C4-2B (cell line): Measurements from ENCODE around the gene LPP.

Experiments used
- H3K27ac ChIP-seq: fragments of 450-650 bp; 2 replicates; pipeline ENCODE4 v1.5.1; 2017
- ZFX ChIP-seq: fragments of 450-650 bp; IDR thresholded peaks from 2 replicates; pipeline ENCODE4 v1.6.1; 2017
- TF ChIP-seq, protein P1 (sequence below): fragments of 450-650 bp; conservative IDR thresholded peaks from 2 replicates; pipeline ENCODE4 v1.5.1; 2017; ENCODE audit warnings: mild to moderate bottlenecking

LPP gene

DNA sequence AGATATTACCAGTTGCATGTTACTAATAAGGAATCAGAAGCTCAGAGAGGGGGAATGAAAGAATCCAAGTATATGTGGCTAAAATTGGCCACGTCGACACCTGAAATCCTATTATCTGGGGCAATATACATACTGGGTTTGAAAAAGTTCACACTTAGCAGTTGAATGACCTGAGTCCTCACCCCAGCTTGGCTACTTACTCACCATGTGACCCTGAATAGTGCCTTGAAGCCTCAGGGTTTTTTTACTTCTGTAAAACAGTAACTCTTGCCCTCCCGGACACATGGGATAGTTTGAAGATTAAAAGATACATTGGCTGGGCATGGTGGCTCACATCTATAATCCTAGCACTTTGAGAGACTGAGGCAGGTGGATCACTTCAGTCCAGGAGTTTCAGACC lies 675.6 kb downstream of the LPP start:
- no peak overlapping the region for H3K27ac ChIP-seq
- TF ChIP-seq, protein P1, sequence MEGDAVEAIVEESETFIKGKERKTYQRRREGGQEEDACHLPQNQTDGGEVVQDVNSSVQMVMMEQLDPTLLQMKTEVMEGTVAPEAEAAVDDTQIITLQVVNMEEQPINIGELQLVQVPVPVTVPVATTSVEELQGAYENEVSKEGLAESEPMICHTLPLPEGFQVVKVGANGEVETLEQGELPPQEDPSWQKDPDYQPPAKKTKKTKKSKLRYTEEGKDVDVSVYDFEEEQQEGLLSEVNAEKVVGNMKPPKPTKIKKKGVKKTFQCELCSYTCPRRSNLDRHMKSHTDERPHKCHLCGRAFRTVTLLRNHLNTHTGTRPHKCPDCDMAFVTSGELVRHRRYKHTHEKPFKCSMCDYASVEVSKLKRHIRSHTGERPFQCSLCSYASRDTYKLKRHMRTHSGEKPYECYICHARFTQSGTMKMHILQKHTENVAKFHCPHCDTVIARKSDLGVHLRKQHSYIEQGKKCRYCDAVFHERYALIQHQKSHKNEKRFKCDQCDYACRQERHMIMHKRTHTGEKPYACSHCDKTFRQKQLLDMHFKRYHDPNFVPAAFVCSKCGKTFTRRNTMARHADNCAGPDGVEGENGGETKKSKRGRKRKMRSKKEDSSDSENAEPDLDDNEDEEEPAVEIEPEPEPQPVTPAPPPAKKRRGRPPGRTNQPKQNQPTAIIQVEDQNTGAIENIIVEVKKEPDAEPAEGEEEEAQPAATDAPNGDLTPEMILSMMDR, result no peak
- TF ChIP-seq ZFX, result no peak

DNA sequence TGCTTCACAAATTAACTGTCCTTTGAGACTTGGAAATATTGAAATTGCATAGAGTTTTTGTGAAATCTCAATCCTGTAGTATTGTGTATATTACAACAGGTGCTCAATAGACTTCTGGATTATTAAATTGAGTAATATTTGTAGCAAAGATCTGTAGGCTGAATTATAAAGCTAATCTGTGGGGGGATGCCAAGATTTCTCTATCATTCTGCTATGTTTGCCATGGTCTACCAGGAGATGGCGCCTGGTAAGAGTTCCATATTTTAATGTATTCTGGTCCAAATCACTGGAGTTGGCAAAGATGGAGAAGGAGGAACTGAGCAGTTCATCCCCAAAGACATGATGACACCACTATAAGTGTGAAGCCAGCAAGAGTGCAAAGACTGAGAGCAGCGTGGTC lies 676.9 kb downstream of the LPP start:
- no peak overlapping the region for H3K27ac ChIP-seq
- no peak for TF ChIP-seq ZFX
- TF ChIP-seq, protein P1, result peak; percentile 43

DNA sequence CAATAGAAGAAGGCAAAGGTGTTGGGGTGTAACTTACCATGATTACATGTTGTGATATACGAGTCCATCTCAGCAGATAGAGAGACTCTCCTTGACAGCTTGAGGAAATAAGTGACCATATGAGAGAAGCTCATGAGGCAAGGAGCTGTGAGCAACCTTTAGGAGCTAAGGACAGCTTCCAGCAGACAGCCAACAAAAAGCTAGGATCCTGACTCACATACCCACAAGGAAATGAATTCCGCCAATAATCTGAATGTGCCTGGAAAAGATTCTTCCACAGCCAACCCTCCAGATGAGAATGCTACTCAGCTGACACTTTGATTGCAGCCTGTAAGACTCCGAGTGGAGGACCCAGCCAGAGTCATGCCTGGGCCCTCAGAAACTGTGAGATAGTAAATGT lies 678.2 kb downstream of the LPP start:
- peak overlapping the region; percentile 56 for H3K27ac ChIP-seq
- TF ChIP-seq, protein P1, result no peak
- TF ChIP-seq ZFX, result no peak

DNA sequence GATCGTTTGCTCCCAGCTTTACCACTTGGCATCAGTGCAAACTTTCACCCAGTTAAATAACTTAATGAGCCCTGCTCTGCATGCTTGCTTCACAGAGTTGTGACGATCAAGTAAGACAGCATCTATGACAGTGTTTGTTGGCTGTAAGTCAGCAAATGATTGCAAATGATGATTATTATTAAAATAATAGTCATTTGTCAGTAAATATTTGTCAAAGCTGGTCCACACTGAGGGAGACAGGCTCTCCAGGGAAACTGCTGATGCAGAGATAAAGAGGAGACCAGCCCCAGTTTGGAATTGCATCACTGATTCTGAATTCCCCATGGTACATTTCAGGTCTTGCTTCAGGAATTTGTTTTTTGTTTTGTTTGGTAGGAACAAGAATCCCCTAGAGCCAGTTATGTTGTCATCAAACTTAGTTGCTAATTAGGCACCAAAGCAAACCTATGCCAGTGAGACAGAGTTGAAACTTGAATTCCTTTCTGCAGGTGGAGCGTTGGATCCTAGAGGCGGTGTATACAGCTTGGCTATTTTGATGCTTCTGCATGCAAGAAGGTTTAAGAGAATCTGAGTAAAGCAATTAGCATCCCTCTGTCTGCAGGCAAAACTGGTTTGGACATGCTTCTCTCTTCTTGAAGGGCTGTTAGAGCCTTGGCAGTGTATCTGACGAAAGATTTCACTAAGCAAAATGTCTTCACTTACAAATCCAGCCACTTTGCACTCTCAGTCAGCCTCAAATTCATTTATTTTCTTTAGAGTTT lies 679.2 kb downstream of the LPP start:
- peak overlapping the region; percentile 56 for H3K27ac ChIP-seq
- TF ChIP-seq, protein P1, result no peak; the same call in 1 of the 2 replicates
- TF ChIP-seq ZFX, result no peak

DNA sequence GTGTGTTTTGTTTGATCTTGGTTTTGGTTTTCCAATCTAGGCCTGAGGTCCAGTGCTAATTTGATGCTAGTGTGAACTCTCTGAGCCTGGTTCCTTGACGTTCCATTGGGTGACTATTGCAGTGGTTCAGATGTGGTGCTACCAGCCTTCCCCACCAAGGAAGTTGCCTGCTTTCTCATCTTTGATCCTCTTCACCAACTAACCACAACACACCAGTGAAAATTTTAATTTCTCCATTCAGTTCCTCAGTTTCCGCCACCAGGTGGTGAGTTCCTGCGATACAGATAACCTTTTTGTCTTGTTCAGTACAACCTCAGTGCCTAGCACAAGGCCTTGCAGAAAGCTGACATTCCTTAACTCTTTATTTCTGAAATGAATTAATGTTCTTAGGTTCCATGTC lies 680.4 kb downstream of the LPP start:
- H3K27ac ChIP-seq, result no peak overlapping the region

DNA sequence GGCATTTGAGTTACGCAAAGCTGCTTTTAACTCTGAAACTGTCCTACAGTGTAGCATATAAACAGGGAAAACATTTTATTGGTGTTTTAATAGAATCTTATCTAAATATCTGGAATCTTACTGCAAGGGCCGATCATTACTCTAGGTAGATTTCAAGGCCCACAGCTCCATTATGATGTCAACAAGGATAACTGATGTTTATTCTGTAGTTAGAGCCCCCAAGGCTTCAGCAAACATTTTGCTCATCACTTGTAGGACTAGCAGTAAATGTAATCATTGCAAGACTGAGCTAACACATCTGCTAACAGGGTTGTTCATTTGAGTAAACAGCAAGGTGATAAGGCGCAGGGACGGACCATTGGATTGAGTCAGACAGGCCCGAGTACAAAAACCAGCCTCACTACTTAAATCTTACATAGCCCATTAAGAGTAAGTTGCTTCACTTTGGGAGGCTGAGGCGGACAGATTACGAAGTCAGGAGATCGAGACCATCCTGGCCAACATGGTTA lies 685.3 kb downstream of the LPP start:
- TF ChIP-seq, protein P1, result no peak
- TF ChIP-seq ZFX, result no peak
- no peak overlapping the region; the same call in 1 of the 2 replicates for H3K27ac ChIP-seq

More for the DNA sequence above, 680.4 kb downstream of the LPP start:
- TF ChIP-seq, protein P1, result peak; percentile 25
- no peak for TF ChIP-seq ZFX

DNA sequence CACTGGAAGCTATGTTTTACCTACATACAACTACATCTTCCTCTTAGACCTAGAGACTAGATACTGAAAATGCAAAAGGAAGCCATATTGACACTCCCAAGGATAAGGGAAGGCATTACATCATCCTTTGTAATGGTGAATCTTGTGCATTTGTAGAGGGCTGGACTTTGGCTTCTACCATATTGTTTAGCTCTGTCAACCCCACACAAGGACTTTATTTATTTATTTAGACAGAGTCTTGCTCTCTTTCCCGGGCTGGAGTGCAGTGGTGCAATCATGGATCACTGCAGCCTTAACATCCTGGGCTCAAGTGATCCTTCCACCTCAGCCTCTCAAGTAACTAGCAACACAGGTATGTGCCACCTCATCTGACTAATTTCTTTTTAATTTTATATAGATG lies 686.3 kb downstream of the LPP start:
- no peak overlapping the region for H3K27ac ChIP-seq
- TF ChIP-seq, protein P1, result no peak
- TF ChIP-seq ZFX, result no peak
